ENCODE data around the gene HIVEP3.

HIVEP3 gene

GRCh38 chr1:41621791-41622190 lies 296.9 kb downstream of the HIVEP3 start:
- Histone ChIP-seq H2AFZ (ENCODE audit: low read depth, low read length) (no peak overlapping the region), H3K4me1 (ENCODE audit: insufficient read depth, low read length) (no peaks in the 10 kb centered on the region), H3K9me3 (ENCODE audit: low read length) (no peaks in the 10 kb centered on the region), H3K27me3 (ENCODE audit: insufficient read depth, low read length) (no peaks in the 10 kb centered on the region), H3K4me3 (ENCODE audit: low read length) (no peak overlapping the region), H3K36me3 (ENCODE audit: insufficient read depth, low read length) (no peaks in the 10 kb centered on the region)

GRCh38 chr1:41621256-41621655 lies 297.5 kb downstream of the HIVEP3 start:
- H3K27me3 ChIP-seq (ENCODE audit: insufficient read depth, low read length): no peaks in the 10 kb centered on the region
- no peak overlapping the region for H3K4me3 ChIP-seq (ENCODE audit: low read length)
- no peaks in the 10 kb centered on the region for H3K4me1 ChIP-seq (ENCODE audit: insufficient read depth, low read length)
- H2AFZ ChIP-seq (ENCODE audit: low read depth, low read length): no peak overlapping the region
- H3K9me3 ChIP-seq (ENCODE audit: low read length): no peaks in the 10 kb centered on the region
- H3K36me3 ChIP-seq (ENCODE audit: insufficient read depth, low read length): no peaks in the 10 kb centered on the region

- no peaks in the 10 kb centered on the region for H3K9me3 ChIP-seq (ENCODE audit: low read length)
- H3K4me1 ChIP-seq (ENCODE audit: insufficient read depth, low read length): no peaks in the 10 kb centered on the region
- no peak overlapping the region for H2AFZ ChIP-seq (ENCODE audit: low read depth, low read length)
- no peaks in the 10 kb centered on the region for H3K27me3 ChIP-seq (ENCODE audit: insufficient read depth, low read length)
- H3K36me3 ChIP-seq (ENCODE audit: insufficient read depth, low read length): no peaks in the 10 kb centered on the region
- H3K4me3 ChIP-seq (ENCODE audit: low read length): no peak overlapping the region
These were observed 298.2 kb downstream of the HIVEP3 start for GRCh38 chr1:41620365-41621169.

- Histone ChIP-seq H2AFZ (ENCODE audit: low read depth, low read length) (no peak overlapping the region), H3K36me3 (ENCODE audit: insufficient read depth, low read length) (no peaks in the 10 kb centered on the region), H3K4me3 (ENCODE audit: low read length) (no peak overlapping the region), H3K9me3 (ENCODE audit: low read length) (no peaks in the 10 kb centered on the region), H3K27me3 (ENCODE audit: insufficient read depth, low read length) (no peaks in the 10 kb centered on the region), H3K4me1 (ENCODE audit: insufficient read depth, low read length) (no peaks in the 10 kb centered on the region)
These were observed 299.0 kb downstream of the HIVEP3 start for GRCh38 chr1:41619511-41620364.

- H3K27me3 ChIP-seq (ENCODE audit: insufficient read depth, low read length): no peaks in the 10 kb centered on the region
- no peaks in the 10 kb centered on the region for H3K9me3 ChIP-seq (ENCODE audit: low read length)
- H2AFZ ChIP-seq (ENCODE audit: low read depth, low read length): no peak overlapping the region
- H3K4me1 ChIP-seq (ENCODE audit: insufficient read depth, low read length): no peaks in the 10 kb centered on the region
- no peak overlapping the region for H3K4me3 ChIP-seq (ENCODE audit: low read length)
- no peaks in the 10 kb centered on the region for H3K36me3 ChIP-seq (ENCODE audit: insufficient read depth, low read length)
These were observed 299.9 kb downstream of the HIVEP3 start for GRCh38 chr1:41618871-41619270.

GRCh38 chr1:41618066-41618825 lies 300.5 kb downstream of the HIVEP3 start:
- no peaks in the 10 kb centered on the region for H3K4me1 ChIP-seq (ENCODE audit: insufficient read depth, low read length)
- H3K27me3 ChIP-seq (ENCODE audit: insufficient read depth, low read length): no peaks in the 10 kb centered on the region

GRCh38 chr1:41617336-41617735 lies 301.4 kb downstream of the HIVEP3 start:
- Histone ChIP-seq H3K27me3 (ENCODE audit: insufficient read depth, low read length) (no peaks in the 10 kb centered on the region), H3K4me1 (ENCODE audit: insufficient read depth, low read length) (no peaks in the 10 kb centered on the region), H3K36me3 (ENCODE audit: insufficient read depth, low read length) (no peaks in the 10 kb centered on the region), H3K4me3 (ENCODE audit: low read length) (no peak overlapping the region), H3K9me3 (ENCODE audit: low read length) (no peaks in the 10 kb centered on the region), H2AFZ (ENCODE audit: low read depth, low read length) (no peak overlapping the region)

More at GRCh38 chr1:41618066-41618825, 300.5 kb downstream of the HIVEP3 start:
- no peak overlapping the region for H2AFZ ChIP-seq (ENCODE audit: low read depth, low read length)
- no peaks in the 10 kb centered on the region for H3K9me3 ChIP-seq (ENCODE audit: low read length)
- no peak overlapping the region for H3K4me3 ChIP-seq (ENCODE audit: low read length)
- no peaks in the 10 kb centered on the region for H3K36me3 ChIP-seq (ENCODE audit: insufficient read depth, low read length)

GRCh38 chr1:41616563-41616962 lies 302.2 kb downstream of the HIVEP3 start:
- no peaks in the 10 kb centered on the region for H3K4me1 ChIP-seq (ENCODE audit: insufficient read depth, low read length)

GRCh38 chr1:41615981-41616380 lies 302.7 kb downstream of the HIVEP3 start:
- no peaks in the 10 kb centered on the region for H3K27me3 ChIP-seq (ENCODE audit: insufficient read depth, low read length)
- H3K4me3 ChIP-seq (ENCODE audit: low read length): no peak overlapping the region
- H3K4me1 ChIP-seq (ENCODE audit: insufficient read depth, low read length): no peaks in the 10 kb centered on the region
- no peak overlapping the region for H2AFZ ChIP-seq (ENCODE audit: low read depth, low read length)
- no peaks in the 10 kb centered on the region for H3K36me3 ChIP-seq (ENCODE audit: insufficient read depth, low read length)
- H3K9me3 ChIP-seq (ENCODE audit: low read length): no peaks in the 10 kb centered on the region

More at GRCh38 chr1:41616563-41616962, 302.2 kb downstream of the HIVEP3 start:
- H3K27me3 ChIP-seq (ENCODE audit: insufficient read depth, low read length): no peaks in the 10 kb centered on the region
- H3K4me3 ChIP-seq (ENCODE audit: low read length): no peak overlapping the region
- H3K36me3 ChIP-seq (ENCODE audit: insufficient read depth, low read length): no peaks in the 10 kb centered on the region
- no peak overlapping the region for H2AFZ ChIP-seq (ENCODE audit: low read depth, low read length)
- no peaks in the 10 kb centered on the region for H3K9me3 ChIP-seq (ENCODE audit: low read length)

- H3K4me3 ChIP-seq (ENCODE audit: low read length): no peak overlapping the region
- H3K4me1 ChIP-seq (ENCODE audit: insufficient read depth, low read length): no peaks in the 10 kb centered on the region
- H3K36me3 ChIP-seq (ENCODE audit: insufficient read depth, low read length): no peaks in the 10 kb centered on the region
- no peaks in the 10 kb centered on the region for H3K9me3 ChIP-seq (ENCODE audit: low read length)
- H3K27me3 ChIP-seq (ENCODE audit: insufficient read depth, low read length): no peaks in the 10 kb centered on the region
- no peak overlapping the region for H2AFZ ChIP-seq (ENCODE audit: low read depth, low read length)
These were observed 303.4 kb downstream of the HIVEP3 start for GRCh38 chr1:41615316-41615715.

- no peaks in the 10 kb centered on the region for H3K9me3 ChIP-seq (ENCODE audit: low read length)
- H3K4me3 ChIP-seq (ENCODE audit: low read length): no peak overlapping the region
- no peaks in the 10 kb centered on the region for H3K36me3 ChIP-seq (ENCODE audit: insufficient read depth, low read length)
- H3K4me1 ChIP-seq (ENCODE audit: insufficient read depth, low read length): no peaks in the 10 kb centered on the region
- H3K27me3 ChIP-seq (ENCODE audit: insufficient read depth, low read length): no peaks in the 10 kb centered on the region
- H2AFZ ChIP-seq (ENCODE audit: low read depth, low read length): no peak overlapping the region
These were observed 303.9 kb downstream of the HIVEP3 start for GRCh38 chr1:41614818-41615217.

GRCh38 chr1:41613689-41614574 lies 304.8 kb downstream of the HIVEP3 start:
- H3K27me3 ChIP-seq (ENCODE audit: insufficient read depth, low read length): no peaks in the 10 kb centered on the region
- no peaks in the 10 kb centered on the region for H3K36me3 ChIP-seq (ENCODE audit: insufficient read depth, low read length)
- no peak overlapping the region for H2AFZ ChIP-seq (ENCODE audit: low read depth, low read length)
- H3K4me1 ChIP-seq (ENCODE audit: insufficient read depth, low read length): no peaks in the 10 kb centered on the region
- H3K9me3 ChIP-seq (ENCODE audit: low read length): no peaks in the 10 kb centered on the region
- H3K4me3 ChIP-seq (ENCODE audit: low read length): no peak overlapping the region
